Fibroblast of pulmonary artery (primary cell): Measurements from ENCODE around the gene IRS2.

Experiments used
- DNase-seq: peaks from one replicate; pipeline ENCODE4 v3.0.0-alpha.2; 2010; ENCODE audit warnings: low read depth
- H3K4me3 ChIP-seq: replicated peaks from 2 replicates; pipeline ENCODE4 v1.5.1; 2011; ENCODE audit warnings: low read depth, mild to moderate bottlenecking, control low read depth, low read length, moderate library complexity
- CTCF ChIP-seq: IDR thresholded peaks from 2 replicates; pipeline ENCODE4 v1.5.1; 2011; ENCODE audit warnings: mild to moderate bottlenecking, control low read depth, low read length, inconsistent platforms; ENCODE audit errors: missing control alignments

Gene IRS2

GRCh38 chr13:109740721-109741120 is 45.7 kb downstream of the IRS2 start:
- no peak for TF ChIP-seq CTCF
- DNase-seq, result no peak
- no peak overlapping the region for H3K4me3 ChIP-seq

GRCh38 chr13:109740121-109740520 is 46.3 kb downstream of the IRS2 start:
- no peak overlapping the region for H3K4me3 ChIP-seq
- no peak for DNase-seq
- no peak for TF ChIP-seq CTCF

GRCh38 chr13:109738298-109738746 is 48.1 kb downstream of the IRS2 start:
- H3K4me3 ChIP-seq, result no peak overlapping the region
- no peak for DNase-seq
- no peak for TF ChIP-seq CTCF

GRCh38 chr13:109737606-109738005 is 48.8 kb downstream of the IRS2 start:
- DNase-seq, result no peak
- TF ChIP-seq CTCF, result no peak
- H3K4me3 ChIP-seq, result no peak overlapping the region

- H3K4me3 ChIP-seq, result no peak overlapping the region
- no peak for DNase-seq
- TF ChIP-seq CTCF, result no peak
Observed at GRCh38 chr13:109737046-109737573, 49.3 kb downstream of the IRS2 start.

GRCh38 chr13:109735436-109735966 is 50.9 kb downstream of the IRS2 start:
- TF ChIP-seq CTCF, result no peak
- no peak overlapping the region for H3K4me3 ChIP-seq
- no peak for DNase-seq

- no peak overlapping the region for H3K4me3 ChIP-seq
- TF ChIP-seq CTCF, result no peak
- DNase-seq, result no peak
Observed at GRCh38 chr13:109734002-109734785, 52.2 kb downstream of the IRS2 start.
